Astrocyte of the cerebellum (primary cell): Measurements from ENCODE around the gene KDM8.

Experiments
- DNase-seq: peaks from one replicate; pipeline ENCODE4 v3.0.0-alpha.2; 2011; ENCODE audit warnings: low read depth
- H3K4me3 ChIP-seq: 2 replicates; pipeline ENCODE4 v1.5.1; 2011; ENCODE audit warnings: mild to moderate bottlenecking, low read depth, low read length, moderate library complexity
- in situ Hi-C: cut with HindIII; loops from 2 replicates; pipeline ENCODE4 v1.10.0; 2017; ENCODE audit warnings: low sequenced_read_pairs
- TF ChIP-seq, protein P1 (sequence below): IDR thresholded peaks from 2 replicates; pipeline ENCODE4 v1.5.1; 2012; ENCODE audit warnings: low read length, low read depth, moderate library complexity, mild to moderate bottlenecking; ENCODE audit errors: missing control alignments

KDM8 gene

DNA sequence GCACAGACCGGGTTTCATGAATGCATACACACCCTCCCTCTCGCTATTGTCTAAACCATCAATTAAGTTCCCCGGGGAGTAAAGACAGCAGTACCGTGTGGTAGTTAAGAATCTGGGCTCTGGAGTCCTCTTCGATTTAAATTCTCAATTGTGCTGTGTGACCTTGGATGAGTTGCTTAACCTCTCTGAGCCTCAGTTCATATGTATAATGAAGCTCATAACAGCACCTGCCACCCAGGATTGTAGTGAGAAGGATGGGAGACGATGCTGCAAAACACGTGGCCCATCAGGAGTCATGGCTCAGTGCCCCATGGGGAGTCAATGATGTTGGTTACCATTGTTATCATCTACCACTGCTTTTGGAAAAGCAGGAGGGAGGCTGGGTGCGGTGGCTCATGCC, 34.5 kb upstream of the KDM8 start:
- in situ Hi-C loops: no loop called here
- TF ChIP-seq, protein P1, sequence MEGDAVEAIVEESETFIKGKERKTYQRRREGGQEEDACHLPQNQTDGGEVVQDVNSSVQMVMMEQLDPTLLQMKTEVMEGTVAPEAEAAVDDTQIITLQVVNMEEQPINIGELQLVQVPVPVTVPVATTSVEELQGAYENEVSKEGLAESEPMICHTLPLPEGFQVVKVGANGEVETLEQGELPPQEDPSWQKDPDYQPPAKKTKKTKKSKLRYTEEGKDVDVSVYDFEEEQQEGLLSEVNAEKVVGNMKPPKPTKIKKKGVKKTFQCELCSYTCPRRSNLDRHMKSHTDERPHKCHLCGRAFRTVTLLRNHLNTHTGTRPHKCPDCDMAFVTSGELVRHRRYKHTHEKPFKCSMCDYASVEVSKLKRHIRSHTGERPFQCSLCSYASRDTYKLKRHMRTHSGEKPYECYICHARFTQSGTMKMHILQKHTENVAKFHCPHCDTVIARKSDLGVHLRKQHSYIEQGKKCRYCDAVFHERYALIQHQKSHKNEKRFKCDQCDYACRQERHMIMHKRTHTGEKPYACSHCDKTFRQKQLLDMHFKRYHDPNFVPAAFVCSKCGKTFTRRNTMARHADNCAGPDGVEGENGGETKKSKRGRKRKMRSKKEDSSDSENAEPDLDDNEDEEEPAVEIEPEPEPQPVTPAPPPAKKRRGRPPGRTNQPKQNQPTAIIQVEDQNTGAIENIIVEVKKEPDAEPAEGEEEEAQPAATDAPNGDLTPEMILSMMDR: no peak
- no peak overlapping the region for H3K4me3 ChIP-seq
- DNase-seq: no peak

DNA sequence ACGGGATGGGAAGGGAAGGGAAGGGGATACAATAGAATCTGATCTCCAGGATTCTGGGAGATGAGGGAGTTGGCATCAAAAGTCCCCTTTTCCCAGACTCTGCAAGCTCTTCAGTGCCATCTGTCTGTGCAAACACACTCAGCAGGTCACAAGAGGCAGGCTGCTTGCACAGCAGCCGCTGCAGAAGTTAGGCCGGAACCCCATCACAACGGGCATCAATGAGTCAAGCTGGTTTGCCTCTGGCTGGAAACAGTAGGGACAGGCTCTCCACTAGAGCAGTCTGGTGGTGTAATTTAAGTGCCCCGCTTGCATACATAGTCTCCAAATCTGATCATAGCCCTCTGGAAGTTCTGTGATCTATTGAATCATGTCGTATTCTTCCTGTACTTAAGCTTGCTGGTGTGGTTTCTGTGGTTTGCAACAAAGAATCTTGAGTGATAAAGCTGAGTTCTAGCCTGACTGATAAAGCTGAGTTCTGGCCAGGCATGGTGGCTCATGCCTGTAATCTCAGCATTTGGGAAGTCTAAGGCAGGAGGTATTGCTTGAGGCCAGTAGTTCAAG, 33.7 kb upstream of the KDM8 start:
- in situ Hi-C loops: no loop called here
- TF ChIP-seq, protein P1: peak; percentile 32
- peak; percentile 67 for DNase-seq
- H3K4me3 ChIP-seq: no peak overlapping the region

DNA sequence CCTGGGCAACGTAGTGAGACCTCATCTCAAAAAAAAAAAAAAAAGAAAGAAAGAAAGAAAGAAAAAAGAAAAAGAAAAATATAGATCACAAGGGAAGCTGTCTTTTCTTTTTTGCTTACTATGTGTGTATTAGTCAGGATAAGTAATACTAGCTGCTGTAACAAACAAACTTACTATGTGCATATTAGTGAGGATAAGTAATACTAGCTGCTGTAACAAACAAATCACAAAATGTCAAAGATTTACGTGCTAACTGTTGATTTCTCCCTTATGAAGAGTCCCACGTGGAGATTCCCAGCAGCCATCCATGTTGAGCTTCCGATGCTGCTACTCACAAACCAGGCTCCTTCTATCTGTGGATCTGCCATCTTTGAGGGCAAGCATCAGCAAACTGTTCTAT, 31.7 kb upstream of the KDM8 start:
- H3K4me3 ChIP-seq: no peak overlapping the region
- in situ Hi-C loops: no loop called here
- DNase-seq: no peak
- TF ChIP-seq, protein P1: no peak

DNA sequence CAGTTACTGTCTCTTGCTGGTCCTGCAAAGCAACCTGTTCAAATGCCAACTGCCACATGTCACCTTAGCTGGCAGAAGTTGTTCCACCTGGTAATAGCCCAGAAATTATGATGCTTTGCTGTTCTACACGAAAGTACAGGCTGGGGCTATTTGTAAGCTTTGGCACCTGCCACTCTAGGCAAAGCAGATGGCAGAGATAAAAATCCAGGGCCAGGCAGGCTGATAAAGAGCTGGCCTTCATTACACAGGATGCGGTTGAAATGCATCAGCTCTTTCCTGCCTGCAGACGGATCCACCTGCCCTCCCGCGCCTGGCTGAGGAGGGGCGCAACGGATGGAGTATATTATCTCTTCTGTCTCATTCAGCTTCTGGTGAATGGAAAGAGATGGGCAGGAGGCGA, 29.3 kb upstream of the KDM8 start:
- H3K4me3 ChIP-seq: no peak overlapping the region
- TF ChIP-seq, protein P1: no peak
- in situ Hi-C loops: no loop called here
- no peak for DNase-seq

DNA sequence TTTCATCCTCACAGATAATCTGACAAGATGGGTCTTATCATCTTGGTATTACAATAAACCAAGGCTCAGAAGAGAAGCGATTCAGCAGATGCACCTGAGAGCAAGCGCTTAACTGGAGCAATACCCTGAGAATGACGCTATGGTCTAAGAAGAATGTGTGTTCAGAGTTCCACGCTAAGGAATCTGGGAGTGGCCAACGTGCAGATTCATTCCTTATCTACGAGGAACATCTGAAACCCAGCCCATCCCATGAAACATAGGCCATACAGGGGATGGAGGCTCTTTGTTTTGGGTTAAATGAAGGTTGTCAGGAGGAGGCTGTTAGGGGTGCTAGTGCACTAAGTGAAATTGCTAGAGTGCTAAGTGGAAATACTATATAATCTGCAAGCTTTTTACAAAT, 28.5 kb upstream of the KDM8 start:
- TF ChIP-seq, protein P1: no peak
- no peak for DNase-seq
- in situ Hi-C loops: no loop called here

DNA sequence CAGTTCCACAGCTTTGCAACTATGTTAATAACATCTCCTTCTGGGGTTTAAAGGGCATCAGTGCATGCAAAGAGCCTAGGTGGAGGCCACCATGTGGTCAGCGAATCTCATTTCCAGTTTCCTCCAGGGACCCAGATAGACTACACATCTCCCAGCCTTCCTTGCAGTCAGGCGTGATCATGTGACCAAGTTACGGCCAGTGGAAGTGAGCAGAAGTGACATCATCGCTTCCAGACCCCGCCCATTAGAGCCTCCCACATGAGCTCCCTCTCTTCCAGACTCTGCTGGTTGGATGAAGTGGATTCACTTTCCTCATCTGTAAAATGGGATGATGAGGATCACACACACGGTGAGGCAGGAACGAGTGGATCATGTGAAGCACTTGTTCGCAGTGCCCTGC, 27.4 kb upstream of the KDM8 start:
- TF ChIP-seq, protein P1: no peak
- DNase-seq: no peak
- no peak overlapping the region for H3K4me3 ChIP-seq
- in situ Hi-C loops: no loop called here

More for the DNA sequence above, 28.5 kb upstream of the KDM8 start:
- no peak overlapping the region for H3K4me3 ChIP-seq
